K562 (cell line): ENCODE results near the gene SLC38A10. TPM values are rescaled to one million over a fixed set of nuclear protein-coding genes. Genes with fewer than 3 reads are reported as not detected.

Experiments
- ATAC-seq: fragments of 200-7000 bp; cut with Tn5 transposase; 3 replicates; pipeline ENCODE4 v1.9.1; 2020; ENCODE audit warnings: moderate library complexity
- BruUV-seq: library from RNA; stranded (reverse); fragments of 400-500 nt; replicated peaks from 2 replicates; lab custom pipeline; 2021; lab: Mats Ljungman, UMichigan
- CTCF ChIA-PET: fragments of 300-600 bp; formaldehyde crosslinking; extraction: SDS; loops from one replicate; lab custom pipeline; 2021; ENCODE audit warnings: low intra/inter-chr PET ratio; lab: Yijun Ruan, JAX
- POLR2A ChIA-PET: fragments of 300-600, 350-650 bp; sonication (Branson Sonifier 250); formaldehyde crosslinking; extraction: SDS; loops from one replicate; lab custom pipeline; 2021; ENCODE audit warnings: antibody characterized with exemption, inconsistent platforms; lab: Yijun Ruan, JAX
- DNase-seq, 4 experiments: peaks; one replicate each; pipeline versions ENCODE4 v3.0.0 to v3.0.0-alpha.2; 2011 to 2018; ENCODE audit warnings: low spot score in 3 of 4, mixed read lengths in 3 of 4; ENCODE audit errors: extremely low read depth in 1 of 4
- FAIRE-seq: peaks from 2 replicates; lab custom pipeline; 2011; peaks lifted over from hg19 to GRCh38; lab: Jason Lieb, UNC
- H2AFZ ChIP-seq: 2 replicates; pipeline ENCODE4 v1.6.0; 2011; ENCODE audit warnings: low read depth, low read length, control low read depth, inconsistent platforms
- H3K27ac ChIP-seq: fragments of 200-600 bp; 3 replicates; pipeline ENCODE4 v1.8.0; 2011; ENCODE audit warnings: low read depth, mild to moderate bottlenecking, control low read depth, inconsistent platforms, low read length, moderate library complexity, mixed read lengths; ENCODE audit errors: extremely low read depth
- H3K27me3 ChIP-seq, 2 experiments: fragments of 300-600 bp in 1 of 2; 2 replicates in 1 of 2; 3 replicates in 1 of 2; pipeline versions ENCODE4 v1.6.0 to v1.8.0; 2011; ENCODE audit warnings: inconsistent platforms in 2 of 2, low read length in 2 of 2, mild to moderate bottlenecking in 1 of 2, mixed read lengths in 1 of 2, moderate library complexity in 1 of 2; ENCODE audit not compliant: control insufficient read depth in 2 of 2, insufficient read depth in 2 of 2
- H3K36me3 ChIP-seq: fragments of 300-600 bp; 3 replicates; pipeline ENCODE4 v1.8.0; 2011; ENCODE audit warnings: mild to moderate bottlenecking, low read length, inconsistent platforms; ENCODE audit not compliant: control insufficient read depth, insufficient read depth
- H3K4me1 ChIP-seq, 2 experiments: fragments of 200-600 bp in 1 of 2; replicated peaks in 1 of 2; 2 replicates in 1 of 2; 3 replicates in 1 of 2; pipeline versions ENCODE4 v1.5.1 to v1.8.0; 2011; ENCODE audit warnings: inconsistent platforms in 2 of 2, low read length in 2 of 2, mild to moderate bottlenecking in 1 of 2, mixed read lengths in 1 of 2, moderate library complexity in 1 of 2; ENCODE audit not compliant: control insufficient read depth in 2 of 2, insufficient read depth in 2 of 2
- H3K4me2 ChIP-seq: 2 replicates; pipeline ENCODE4 v1.6.1; 2011; ENCODE audit warnings: low read length, control low read depth, inconsistent platforms, mixed read lengths; ENCODE audit not compliant: insufficient read depth
- H3K4me3 ChIP-seq: fragments of 200-600 bp; sonication (generic), shearing (Covaris generic); 2 replicates; pipeline ENCODE4 v1.5.1; 2016; ENCODE audit warnings: control low read depth, inconsistent platforms
- H3K79me2 ChIP-seq: fragments of 200-600 bp; 3 replicates; pipeline ENCODE4 v1.8.0; 2011; ENCODE audit warnings: low read length, inconsistent platforms; ENCODE audit not compliant: control insufficient read depth, insufficient read depth
- H3K9ac ChIP-seq, 2 experiments: 2 replicates each; pipeline versions ENCODE4 v1.6.0 to v1.6.1; 2011; ENCODE audit warnings: low read depth in 2 of 2, low read length in 2 of 2, control low read depth in 1 of 2, inconsistent platforms in 1 of 2, mild to moderate bottlenecking in 1 of 2, mixed read lengths in 1 of 2; ENCODE audit not compliant: insufficient read depth in 1 of 2
- H3K9me1 ChIP-seq: one replicate; pipeline ENCODE4 v1.6.0; 2011; ENCODE audit warnings: inconsistent platforms, mild to moderate bottlenecking, low read length, moderate library complexity; ENCODE audit not compliant: control insufficient read depth, insufficient read depth
- H3K9me3 ChIP-seq: replicated peaks from 2 replicates; pipeline ENCODE4 v1.5.1; 2011; ENCODE audit warnings: low read depth, low read length, inconsistent platforms; ENCODE audit not compliant: control insufficient read depth, insufficient read depth
- H4K20me1 ChIP-seq: replicated peaks from 2 replicates; pipeline ENCODE4 v1.6.1; 2011; ENCODE audit warnings: low read length, inconsistent platforms, mixed read lengths; ENCODE audit not compliant: control insufficient read depth, insufficient read depth
- EP400 ChIP-seq: fragments of 450-650 bp; IDR thresholded peaks from 2 replicates; pipeline ENCODE4 v1.6.1; 2017; ENCODE audit warnings: antibody characterized with exemption, mild to moderate bottlenecking, moderate library complexity
- EZH2 ChIP-seq: IDR thresholded peaks from 2 replicates; pipeline ENCODE4 v1.6.1; 2012; ENCODE audit warnings: low read depth, mild to moderate bottlenecking, inconsistent platforms, low read length, borderline replicate concordance
- RFX5 ChIP-seq: IDR thresholded peaks from 2 replicates; pipeline ENCODE4 v1.6.1; 2011; ENCODE audit warnings: low read depth, mild to moderate bottlenecking, improper control_type of control experiment, low read length
- TAF1 ChIP-seq: IDR thresholded peaks from 2 replicates; pipeline ENCODE4 v1.6.1; 2011; ENCODE audit warnings: mild to moderate bottlenecking, low read length, moderate library complexity; ENCODE audit not compliant: insufficient read depth, control insufficient read depth, severe bottlenecking; ENCODE audit errors: extremely low read depth
- ZNF197 ChIP-seq: fragments of 200-800 bp; sonication (Bioruptor generic); IDR thresholded peaks from 2 replicates; pipeline ENCODE4 v1.6.1; 2016; ENCODE audit warnings: low read depth, missing genetic modification characterization, missing compliant biosample characterization
- WGBS: fragments of 100-300 bp; shearing (Covaris generic); methylation state at CpG from one replicate; pipeline ENCODE4 v1.1.6; 2016; ENCODE audit warnings: low coverage, mixed read lengths; ENCODE audit not compliant: insufficient coverage; ENCODE audit errors: missing lambda C conversion rate; 5-methylcytosine and 5-hydroxymethylcytosine counted together
- in situ Hi-C: fragments of 300-500 bp; cut with MboI; formaldehyde crosslinking; loops from 4 replicates; pipeline ENCODE4 v1.15.0; 2018; ENCODE audit warnings: inconsistent platforms, mixed read lengths
- intact Hi-C: fragments of 100-400 bp; cut with micrococcal nuclease; formaldehyde crosslinking; loops from 2 replicates; pipeline ENCODE4 v1.14.2; 2022
- polyA plus RNA-seq, 8 experiments: library from polyadenylated mRNA; depleted of rRNA in 4 of 8; stranded (reverse) in 5 of 8; unstranded in 3 of 8; fragments of >200 nt; fragmentation: Nextera tagmentation in 2 of 8; fragmentation: Illumina TruSeq in 1 of 8; extraction: Ambion mirVana in 2 of 8; extraction: Trizol in 1 of 8; gene quantifications; 2 replicates each; pipeline versions ENCODE4 v1.2.1 to v1.2.3, GENCODE V29; 2011 to 2014; ENCODE audit warnings: inconsistent platforms in 1 of 8, missing spikeins in 1 of 8
- total RNA-seq, 7 experiments: library from RNA; depleted of rRNA in 6 of 7; stranded (reverse); fragments of >200 nt in 6 of 7; fragmentation: Illumina TruSeq in 2 of 7; extraction: Trizol in 2 of 7; gene quantifications; 2 replicates each; pipeline versions ENCODE4 v1.2.1 to v1.2.3, GENCODE V29; 2011 to 2021; ENCODE audit warnings: low replicate concordance in 1 of 7
- TF ChIP-seq, protein P1 (sequence below): fragments of 450-650 bp; formaldehyde crosslinking; IDR thresholded peaks from 2 replicates; pipeline ENCODE4 v1.4.0; 2022; ENCODE audit warnings: missing genetic modification characterization
- TF ChIP-seq, protein P2 (sequence below), 2 experiments: IDR thresholded peaks in 1 of 2; conservative IDR thresholded peaks in 1 of 2; 2 replicates each; pipeline ENCODE4 v1.6.1; 2016; ENCODE audit warnings: low read depth in 2 of 2, mild to moderate bottlenecking in 1 of 2, missing compliant biosample characterization in 1 of 2, missing genetic modification characterization in 1 of 2, moderate library complexity in 1 of 2
- TF ChIP-seq, protein P3 (sequence below), 3 experiments: IDR thresholded peaks in 2 of 3; conservative IDR thresholded peaks in 1 of 3; 2 replicates each; pipeline ENCODE4 v1.5.1; 2011 to 2012; ENCODE audit warnings: low read length in 3 of 3, mild to moderate bottlenecking in 3 of 3, control low read depth in 2 of 3, improper control_type of control experiment in 1 of 3, inconsistent platforms in 1 of 3, low read depth in 1 of 3, mixed read lengths in 1 of 3, moderate library complexity in 1 of 3; ENCODE audit not compliant: insufficient read depth in 2 of 3

The SLC38A10 gene
- total and polyA plus RNA-seq, 9 of the 15 experiments (the other 6 are each of a cell fraction or from before 2014, with no cell fraction given) = 0.45 to 54.2 (median 13.8) TPM

DNA sequence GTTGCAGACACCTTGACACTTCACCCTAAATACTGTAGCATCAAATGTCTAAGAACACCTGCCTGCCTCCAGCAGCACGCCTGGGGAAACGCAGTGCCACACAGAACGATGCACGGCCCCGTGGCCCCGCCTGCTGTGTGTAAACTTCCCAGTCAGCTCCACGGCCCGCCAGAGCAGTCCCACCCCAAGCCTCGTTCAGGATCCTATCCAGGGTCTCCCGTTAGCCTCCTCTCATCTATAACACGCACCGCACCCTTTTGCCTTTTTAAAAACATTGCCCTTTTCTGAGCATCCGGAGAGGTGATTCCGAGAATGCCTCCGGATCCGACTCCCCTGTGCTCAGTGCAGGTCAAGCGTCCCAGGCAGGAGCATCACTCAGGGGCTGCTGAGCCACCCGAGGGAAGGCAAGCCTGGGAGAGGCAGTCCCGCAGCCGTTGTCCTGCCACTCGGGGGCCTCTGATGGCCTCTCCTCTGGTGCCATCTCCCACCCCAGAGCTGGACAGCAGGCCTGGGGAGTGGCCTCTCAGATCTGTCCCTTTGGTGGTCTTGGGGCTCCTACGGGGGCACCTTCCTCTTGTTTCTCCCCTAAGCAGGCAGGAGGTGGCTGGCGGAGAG is 37.9 kb upstream of the SLC38A10 start:
- no TSS peak for BruUV-seq
- intact Hi-C loops (no loop called here), in situ Hi-C loops (no loop called here)
- H3K79me2 ChIP-seq = no peaks in the 10 kb centered on the region
- peak overlapping the region in 1 of 2 experiments; percentile 48; a peak in 1 of 4 replicates for H3K9ac ChIP-seq
- H3K27me3 ChIP-seq = peaks cover 6 to 16% of the 10 kb centered on the region in 2 experiments; a peak in 3 of 5 replicates
- ChIA-PET CTCF (no interaction called here), POLR2A (no interaction called here)
- peaks cover 14 to 86% of the 10 kb centered on the region in 2 experiments for H3K4me1 ChIP-seq
- FAIRE-seq = no peak
- TF ChIP-seq RFX5 = no peak
- no peak for TF ChIP-seq ZNF197 (CRISPR knock-in tag)
- TF ChIP-seq EP400 = no peak
- TF ChIP-seq TAF1 = no peak
- TF ChIP-seq, protein P1, sequence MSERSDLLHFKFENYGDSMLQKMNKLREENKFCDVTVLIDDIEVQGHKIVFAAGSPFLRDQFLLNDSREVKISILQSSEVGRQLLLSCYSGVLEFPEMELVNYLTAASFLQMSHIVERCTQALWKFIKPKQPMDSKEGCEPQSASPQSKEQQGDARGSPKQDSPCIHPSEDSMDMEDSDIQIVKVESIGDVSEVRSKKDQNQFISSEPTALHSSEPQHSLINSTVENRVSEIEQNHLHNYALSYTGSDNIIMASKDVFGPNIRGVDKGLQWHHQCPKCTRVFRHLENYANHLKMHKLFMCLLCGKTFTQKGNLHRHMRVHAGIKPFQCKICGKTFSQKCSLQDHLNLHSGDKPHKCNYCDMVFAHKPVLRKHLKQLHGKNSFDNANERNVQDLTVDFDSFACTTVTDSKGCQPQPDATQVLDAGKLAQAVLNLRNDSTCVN (CRISPR knock-in tag) = no peak
- TF ChIP-seq EZH2 = no peak
- TF ChIP-seq, protein P2, sequence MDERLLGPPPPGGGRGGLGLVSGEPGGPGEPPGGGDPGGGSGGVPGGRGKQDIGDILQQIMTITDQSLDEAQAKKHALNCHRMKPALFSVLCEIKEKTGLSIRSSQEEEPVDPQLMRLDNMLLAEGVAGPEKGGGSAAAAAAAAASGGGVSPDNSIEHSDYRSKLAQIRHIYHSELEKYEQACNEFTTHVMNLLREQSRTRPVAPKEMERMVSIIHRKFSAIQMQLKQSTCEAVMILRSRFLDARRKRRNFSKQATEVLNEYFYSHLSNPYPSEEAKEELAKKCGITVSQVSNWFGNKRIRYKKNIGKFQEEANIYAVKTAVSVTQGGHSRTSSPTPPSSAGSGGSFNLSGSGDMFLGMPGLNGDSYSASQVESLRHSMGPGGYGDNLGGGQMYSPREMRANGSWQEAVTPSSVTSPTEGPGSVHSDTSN (CRISPR knock-in tag; IDR thresholded peaks at IDR 0.05; ENCODE audit: low read depth) = no peak
- TF ChIP-seq, protein P2 (tag; conservative IDR thresholded peaks at IDR 0.05; ENCODE audit: low read depth) = no peak
- TF ChIP-seq, protein P3, sequence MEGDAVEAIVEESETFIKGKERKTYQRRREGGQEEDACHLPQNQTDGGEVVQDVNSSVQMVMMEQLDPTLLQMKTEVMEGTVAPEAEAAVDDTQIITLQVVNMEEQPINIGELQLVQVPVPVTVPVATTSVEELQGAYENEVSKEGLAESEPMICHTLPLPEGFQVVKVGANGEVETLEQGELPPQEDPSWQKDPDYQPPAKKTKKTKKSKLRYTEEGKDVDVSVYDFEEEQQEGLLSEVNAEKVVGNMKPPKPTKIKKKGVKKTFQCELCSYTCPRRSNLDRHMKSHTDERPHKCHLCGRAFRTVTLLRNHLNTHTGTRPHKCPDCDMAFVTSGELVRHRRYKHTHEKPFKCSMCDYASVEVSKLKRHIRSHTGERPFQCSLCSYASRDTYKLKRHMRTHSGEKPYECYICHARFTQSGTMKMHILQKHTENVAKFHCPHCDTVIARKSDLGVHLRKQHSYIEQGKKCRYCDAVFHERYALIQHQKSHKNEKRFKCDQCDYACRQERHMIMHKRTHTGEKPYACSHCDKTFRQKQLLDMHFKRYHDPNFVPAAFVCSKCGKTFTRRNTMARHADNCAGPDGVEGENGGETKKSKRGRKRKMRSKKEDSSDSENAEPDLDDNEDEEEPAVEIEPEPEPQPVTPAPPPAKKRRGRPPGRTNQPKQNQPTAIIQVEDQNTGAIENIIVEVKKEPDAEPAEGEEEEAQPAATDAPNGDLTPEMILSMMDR (IDR thresholded peaks at IDR 0.05 in 2 of 3, conservative IDR thresholded peaks at IDR 0.05 in 1 of 3; ENCODE audit: insufficient read depth in 2 of 3, low read depth in 1 of 3, low read length in 3 of 3) = no peak
- H4K20me1 ChIP-seq = 0 out of 2 replicates have a peak, but pooled peaks cover 4% of the 10 kb centered on the region
- H3K9me3 ChIP-seq = no peaks in the 10 kb centered on the region
- DNase-seq = no peak
- no peak overlapping the region for H3K4me2 ChIP-seq
- WGBS = 19% methylated on average over 23 of the region's 23 CpGs
- H3K27ac ChIP-seq = no peak overlapping the region
- H2AFZ ChIP-seq = no peak overlapping the region
- no peaks in the 10 kb centered on the region for H3K36me3 ChIP-seq
- H3K9me1 ChIP-seq = no peaks in the 10 kb centered on the region
- ATAC-seq = no peak
- no peak overlapping the region for H3K4me3 ChIP-seq
